ENCODE results near the gene MINDY3. TPM values are rescaled to one million over a fixed set of nuclear protein-coding genes. Genes with fewer than 3 reads are reported as not detected.

MINDY3 gene
- total RNA-seq, 1 donor from 2014 or later: 20.0 TPM

- no peak for DNase-seq (ENCODE audit: low read depth)
Measured at GRCh38 chr10:15739254-15739970, 120.9 kb downstream of the MINDY3 start.

DNA sequence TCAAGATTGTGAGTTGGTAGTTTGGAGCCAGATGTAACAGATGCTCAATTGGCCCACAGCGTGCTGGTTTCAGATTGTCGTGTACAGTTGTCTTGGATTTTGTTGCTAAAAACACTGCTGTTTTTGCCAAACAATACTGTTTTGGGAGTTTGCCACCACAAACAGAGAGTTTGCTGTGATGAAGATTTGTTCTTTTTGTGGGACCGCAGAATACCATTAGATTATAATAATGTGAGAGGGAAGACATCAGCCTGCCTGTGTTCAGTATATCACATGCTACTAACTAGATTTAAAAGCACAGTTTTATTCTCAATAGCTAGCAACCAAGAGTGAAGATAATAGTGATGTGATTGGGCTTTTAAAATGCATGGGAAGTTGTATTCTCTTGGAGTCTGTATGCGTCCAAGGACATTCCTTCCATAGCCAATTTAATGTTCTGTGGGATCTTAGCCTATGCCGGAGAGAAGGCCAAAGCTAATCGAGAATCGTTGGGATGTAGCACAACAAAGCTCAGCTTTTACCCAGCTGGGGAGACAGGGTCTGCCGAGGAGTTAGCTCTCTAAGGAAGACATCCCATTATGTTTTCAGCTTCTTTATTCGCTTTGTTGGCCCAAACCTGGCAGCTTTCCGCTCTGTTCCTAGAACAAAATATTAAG is 121.9 kb downstream of the MINDY3 start:
- peak; percentile 73 for DNase-seq (ENCODE audit: low read depth)

- DNase-seq (ENCODE audit: low read depth): peak; percentile 47
Measured at GRCh38 chr10:15737656-15738055, 122.7 kb downstream of the MINDY3 start.

DNA sequence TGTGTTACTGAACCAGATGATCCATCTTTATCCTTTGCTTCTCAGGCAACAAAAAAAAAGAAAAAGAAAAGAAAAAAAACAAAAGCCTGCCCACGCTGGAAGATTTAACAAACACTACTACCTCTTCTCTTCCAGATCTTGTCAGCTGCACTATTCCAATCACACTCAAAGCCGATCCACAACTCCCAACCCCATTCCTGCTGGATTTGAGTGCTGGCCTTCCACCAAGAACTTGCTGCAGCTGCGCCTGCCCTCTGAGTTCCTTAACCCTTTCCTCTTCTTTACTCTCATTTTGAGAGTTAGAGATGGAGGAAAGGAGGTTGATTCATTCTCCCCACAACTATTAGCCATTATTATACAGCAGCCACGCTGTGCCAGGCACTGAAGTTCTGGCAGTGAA is 124.5 kb downstream of the MINDY3 start:
- DNase-seq (ENCODE audit: low read depth): peak; percentile 76

DNA sequence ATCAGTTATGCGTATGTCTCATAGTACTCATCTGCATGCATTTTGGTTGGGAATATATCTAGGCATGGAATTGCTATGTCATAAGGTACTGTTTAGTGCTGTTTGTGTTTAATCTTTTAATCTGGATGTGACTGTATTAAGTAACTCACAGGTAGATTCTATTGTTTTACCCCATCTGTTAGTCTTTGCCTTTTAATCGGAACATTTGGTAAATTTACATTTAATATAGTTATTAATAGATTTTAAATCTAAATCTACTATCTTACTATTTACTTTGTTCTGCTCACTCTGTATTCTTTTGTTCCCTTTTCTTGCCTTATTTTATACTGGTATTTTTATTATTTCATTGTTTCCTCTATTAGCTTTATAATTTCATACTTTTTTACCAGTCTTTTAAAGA is 130.0 kb downstream of the MINDY3 start:
- no peak for DNase-seq (ENCODE audit: low read depth)

DNA sequence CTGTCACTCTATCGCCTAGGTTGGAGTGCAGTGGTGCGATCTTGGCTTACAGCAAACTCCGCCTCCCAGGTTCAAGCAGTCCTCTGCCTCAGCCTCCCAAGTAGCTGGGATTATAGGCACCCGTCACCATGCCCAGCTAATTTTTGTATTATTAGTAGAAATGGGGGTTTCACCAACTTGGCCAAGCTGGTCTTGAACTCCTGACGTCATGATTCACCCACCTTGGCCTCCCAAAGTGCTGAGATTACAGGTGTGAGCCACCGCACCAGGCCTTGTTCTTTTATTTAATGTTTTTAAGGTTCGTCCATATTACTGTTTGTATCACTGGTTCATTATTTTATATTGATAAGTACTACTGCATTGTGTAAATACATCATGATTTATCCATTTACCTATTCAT is 130.4 kb downstream of the MINDY3 start:
- no peak for DNase-seq (ENCODE audit: low read depth)

Other genes with a start within 250 kb of the MINDY3 start
- gene ITGA8, start 140.6 kb downstream of the MINDY3 start, total RNA-seq: not detected in 2 replicates